ENCODE measurements around the gene AADACL3. TPM values are rescaled to one million over a fixed set of nuclear protein-coding genes. Genes with fewer than 3 reads are reported as not detected.

Gene AADACL3
- total and polyA plus RNA-seq, 2 donors (not counting 3 experiments of a cell fraction or from before 2014, with no cell fraction given): not detected

GRCh38 chr1:12734651-12735050, 18.7 kb downstream of the AADACL3 start:
- intact Hi-C loops (cut with micrococcal nuclease): no loop called here
- no peaks in the 10 kb centered on the region for H3K9me3 ChIP-seq (replicated peaks; ENCODE audit: control insufficient read depth, insufficient read depth, low read length)

More at GRCh38 chr1:12734651-12735050, 18.7 kb downstream of the AADACL3 start:
- POLR2A ChIA-PET: no interaction called here
- H3K4me3 ChIP-seq (replicated peaks in 1 of 3; ENCODE audit: insufficient read depth in 1 of 3, low read depth in 1 of 3, low read length in 3 of 3): no peak overlapping the region
- no peak overlapping the region for H3K9ac ChIP-seq (replicated peaks; ENCODE audit: extremely low read depth, insufficient read depth, low read length)
- no peaks in the 10 kb centered on the region for H4K20me1 ChIP-seq (replicated peaks; ENCODE audit: control insufficient read depth, extremely low read depth, insufficient read depth, low read length)
- no peak overlapping the region for H2AFZ ChIP-seq (ENCODE audit: low read depth, low read length)
- no peaks in the 10 kb centered on the region for H3K36me3 ChIP-seq (ENCODE audit: control insufficient read depth in 2 of 2, extremely low read depth in 1 of 2, insufficient read depth in 2 of 2, low read length in 2 of 2)
- no peak overlapping the region for H3K4me2 ChIP-seq (ENCODE audit: insufficient read depth, low read length)
- no peak for FAIRE-seq
- no peaks in the 10 kb centered on the region for H3K4me1 ChIP-seq (ENCODE audit: control insufficient read depth, extremely low read depth, insufficient read depth, low read length)
- H3K27me3 ChIP-seq (ENCODE audit: control insufficient read depth in 2 of 2, insufficient read depth in 2 of 2, low read length in 2 of 2): no peaks in the 10 kb centered on the region
- H3K27ac ChIP-seq (ENCODE audit: insufficient read depth, low read depth, low read length): no peak overlapping the region
- DNase-seq (ENCODE audit: low read depth, low spot score): no peak
- TF ChIP-seq FOS (IDR thresholded peaks at IDR 0.05; ENCODE audit: borderline replicate concordance, insufficient read depth, low read length) (no peak), CTCF (IDR thresholded peaks at IDR 0.05; ENCODE audit: extremely low read depth in 1 of 2, insufficient read depth in 1 of 2, low read depth in 1 of 2, low read length in 2 of 2) (no peak), MAX (IDR thresholded peaks at IDR 0.05; ENCODE audit: insufficient read depth, insufficient read length) (no peak), POLR2A (IDR thresholded peaks at IDR 0.05; ENCODE audit: low read depth, low read length) (no peak), EZH2 (IDR thresholded peaks at IDR 0.05; ENCODE audit: borderline replicate concordance, low read depth, low read length, severe bottlenecking) (no peak), JUN (IDR thresholded peaks at IDR 0.05; ENCODE audit: borderline replicate concordance, insufficient read depth, insufficient read length, low read depth) (no peak), GATA2 (IDR thresholded peaks at IDR 0.05; ENCODE audit: insufficient read depth, insufficient read length, low read depth, low read length) (no peak), MYC (IDR thresholded peaks at IDR 0.05; ENCODE audit: low read depth, low read length) (no peak), POLR2AphosphoS5 (IDR thresholded peaks at IDR 0.05; ENCODE audit: insufficient read depth, low read depth, low read length) (no peak)
- CTCF ChIA-PET: no interaction called here
- H3K79me2 ChIP-seq (ENCODE audit: control insufficient read depth, insufficient read depth, low read length): no peaks in the 10 kb centered on the region
- no TSS peak for BruUV-seq (replicated peaks)
- H3K9me1 ChIP-seq (replicated peaks; ENCODE audit: control insufficient read depth, extremely low read depth, insufficient read depth, low read length): no peaks in the 10 kb centered on the region
- dilution Hi-C loops (cut with MboI; ENCODE audit: extremely low pct_ligation_motif_present, low sequenced_read_pairs): no loop called here
